Motor neuron (in vitro differentiated cells): ENCODE measurements around the gene SELENOF. TPM values are rescaled to one million over a fixed set of nuclear protein-coding genes. Genes with fewer than 3 reads are reported as not detected.

ENCODE experiments used
- ATAC-seq, 8 experiments: fragments of 200-7000 bp; cut with Tn5 transposase; replicated peaks in 6 of 8; 2 replicates each; pipeline ENCODE4 v1.8.0; 2021; ENCODE audit warnings: mild to moderate bottlenecking in 8 of 8, moderate library complexity in 8 of 8
- H3K27ac ChIP-seq, 2 donors: fragments of 250-450 bp; sonication (Bioruptor Pico); 2 replicates each; pipeline ENCODE4 v1.9.0; 2021; ENCODE audit warnings: antibody characterized with exemption in 2 of 2, mild to moderate bottlenecking in 2 of 2, moderate library complexity in 1 of 2
- H3K4me1 ChIP-seq, 2 donors: fragments of 250-450 bp; sonication (Bioruptor Pico); replicated peaks in 1 of 2; 2 replicates each; pipeline ENCODE4 v1.6.1; 2021; ENCODE audit warnings: antibody characterized with exemption in 2 of 2, mild to moderate bottlenecking in 2 of 2, moderate library complexity in 1 of 2
- H3K4me3 ChIP-seq, 5 donors: fragments of 250-450 bp; sonication (Bioruptor Pico); 2 replicates each; pipeline ENCODE4 v1.9.0; 2021; ENCODE audit warnings: antibody characterized with exemption in 5 of 5, mild to moderate bottlenecking in 5 of 5, moderate library complexity in 4 of 5
- WGBS, 10 experiments: fragments of 450-650 bp; shearing (Covaris generic); methylation state at CpG; one replicate each; pipeline ENCODE4 v1.0.0; 2022; 5-methylcytosine and 5-hydroxymethylcytosine counted together
- in situ Hi-C, 9 experiments: fragments of 400-800 bp; cut with MboI; loops; one replicate each; pipeline ENCODE4 v1.15.0; 2021; ENCODE audit warnings: low sequenced_read_pairs in 9 of 9, low pct_unique_long_range_greater_than_20kb in 2 of 9; ENCODE audit not compliant: unreplicated experiment in 9 of 9
- total RNA-seq, 8 experiments: library from RNA; unstranded; fragments of 300-600 nt; gene quantifications; 2 replicates each; pipeline versions ENCODE4 v1.2.3 to v1.2.4, GENCODE V29; 2022

The SELENOF gene
- total RNA-seq, 8 experiments from 2014 or later: 129 to 302 (median 173) TPM

DNA sequence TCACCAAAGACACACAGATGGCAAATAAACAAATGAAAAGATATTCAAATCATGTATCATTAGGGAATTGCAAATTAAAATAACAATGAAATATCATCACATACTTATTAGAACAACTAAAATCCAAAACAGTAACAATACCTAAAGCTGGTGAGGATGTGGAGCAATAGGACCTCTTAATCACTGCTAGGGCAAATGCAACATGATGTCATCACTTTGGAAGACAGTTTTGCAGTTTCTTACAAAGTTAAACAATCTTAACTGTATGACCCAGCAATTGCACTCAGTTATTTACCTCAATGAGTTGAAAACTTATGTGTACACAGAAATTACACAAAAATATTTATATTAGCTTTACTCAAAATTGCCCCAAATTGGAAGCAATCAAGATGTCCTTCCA lies 47.3 kb downstream of the SELENOF start:
- in situ Hi-C loops: no loop called here

DNA sequence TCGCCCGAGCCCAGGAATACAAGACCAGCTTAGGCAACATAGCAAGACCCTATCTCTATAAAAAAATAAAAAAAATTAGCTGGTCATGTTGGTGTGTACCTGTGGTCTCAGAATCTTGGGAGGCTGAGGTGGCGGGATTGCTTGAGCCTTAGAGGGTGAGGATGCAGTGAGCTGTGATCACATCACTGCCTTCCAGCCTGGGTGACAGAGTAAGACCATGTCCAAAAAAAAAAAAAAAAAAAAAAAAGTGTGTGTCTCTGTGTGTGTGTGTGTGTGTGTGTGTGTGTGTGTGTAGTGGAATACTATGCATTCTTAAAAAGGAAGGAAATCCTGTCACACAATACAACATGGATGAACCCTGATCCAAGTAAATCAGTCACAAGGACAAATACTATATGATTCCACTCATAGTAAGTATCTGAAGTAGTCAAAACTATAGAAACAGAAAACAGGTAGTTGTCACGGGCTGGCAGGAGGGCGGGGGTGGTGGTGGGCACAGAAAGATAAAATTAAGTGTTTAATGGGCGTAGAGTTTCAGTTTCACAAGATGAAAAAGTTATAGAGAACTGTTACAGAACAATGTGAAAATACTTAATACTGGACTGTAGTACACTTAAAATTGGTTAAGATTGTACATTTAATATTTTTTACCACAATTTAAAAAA lies 47.8 kb downstream of the SELENOF start:
- WGBS, 10 experiments: 45 to 100% (median 95%) methylated on average over 2 to 5 of the region's 6 CpGs
- in situ Hi-C loops: no loop called here
- Histone ChIP-seq H3K4me1 (no peaks in the 10 kb centered on the region), H3K4me3 (no peak overlapping the region), H3K27ac (no peak overlapping the region)
- no peak for ATAC-seq

More for the DNA sequence above, 47.3 kb downstream of the SELENOF start:
- ATAC-seq: no peak
- no peak overlapping the region for H3K27ac ChIP-seq
- no peak overlapping the region for H3K4me3 ChIP-seq
- H3K4me1 ChIP-seq: no peaks in the 10 kb centered on the region

- 72 to 100% (median 96%) methylated on average over 1 to 2 of the region's 2 CpGs for WGBS, 10 experiments
- Histone ChIP-seq H3K4me1 (no peaks in the 10 kb centered on the region), H3K27ac (no peak overlapping the region), H3K4me3 (no peak overlapping the region)
- peak in 1 of 8 experiments; percentile 51 for ATAC-seq
- in situ Hi-C loops: no loop called here
These were observed 51.0 kb downstream of the SELENOF start for GRCh38 chr1:86862920-86863319.

GRCh38 chr1:86861424-86861823 lies 52.5 kb downstream of the SELENOF start:
- Histone ChIP-seq H3K4me1 (no peaks in the 10 kb centered on the region), H3K4me3 (no peak overlapping the region), H3K27ac (no peak overlapping the region)
- in situ Hi-C loops: no loop called here
- 73 to 100% (median 100%) methylated on average over 1 of the region's 1 CpG; no CpG with 5 or more reads in 1 of the 10 experiments for WGBS, 10 experiments
- ATAC-seq: no peak

- no peak for ATAC-seq
- H3K4me1 ChIP-seq: no peaks in the 10 kb centered on the region
- H3K4me3 ChIP-seq: no peak overlapping the region
- no peak overlapping the region for H3K27ac ChIP-seq
- in situ Hi-C loops: no loop called here
- WGBS, 10 experiments: 92 to 100% (median 100%) methylated on average over 1 of the region's 1 CpG
These were observed 53.5 kb downstream of the SELENOF start for GRCh38 chr1:86860424-86860823.

GRCh38 chr1:86860020-86860419 lies 53.9 kb downstream of the SELENOF start:
- no peak overlapping the region for H3K27ac ChIP-seq
- in situ Hi-C loops: no loop called here
- 75 to 100% (median 96%) methylated on average over 2 of the region's 2 CpGs; no CpG with 5 or more reads in 1 of the 10 experiments for WGBS, 10 experiments
- ATAC-seq: no peak
- H3K4me1 ChIP-seq: no peaks in the 10 kb centered on the region
- no peak overlapping the region for H3K4me3 ChIP-seq

DNA sequence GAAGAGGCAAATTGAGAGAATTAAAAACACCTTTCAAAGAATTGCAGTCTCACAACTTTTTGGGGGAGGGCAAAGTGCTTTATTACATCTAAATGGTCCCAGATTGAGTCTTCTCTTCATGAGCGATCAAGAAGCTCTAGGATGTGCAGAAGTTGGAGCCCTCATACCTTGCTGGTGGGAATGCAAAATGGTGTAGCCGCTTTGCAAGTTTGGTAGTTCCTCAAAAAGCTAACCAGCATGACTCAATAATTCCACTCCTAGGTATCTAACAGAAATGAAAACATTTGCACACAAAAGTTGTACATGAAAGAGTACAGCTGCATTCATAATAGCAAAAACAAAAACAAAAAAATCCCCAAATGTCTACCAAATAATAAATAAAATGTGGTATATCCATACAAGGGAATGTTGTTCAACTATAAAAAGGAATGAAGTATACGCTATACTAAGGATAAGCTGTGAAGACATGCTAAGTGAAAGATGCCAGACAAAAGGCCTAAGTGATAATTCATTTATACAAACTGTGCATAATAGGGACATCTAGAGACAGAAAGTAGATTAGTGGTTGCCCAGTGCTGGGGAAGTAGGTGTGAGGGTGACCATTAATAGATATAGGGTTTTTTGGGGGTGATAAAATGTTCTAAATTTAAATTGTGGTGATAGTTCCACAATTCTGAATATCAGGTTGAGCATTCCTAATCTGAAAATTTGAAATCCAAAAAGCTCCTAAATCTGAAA lies 55.2 kb downstream of the SELENOF start:
- ATAC-seq: no peak
- Histone ChIP-seq H3K4me3 (no peak overlapping the region), H3K4me1 (no peaks in the 10 kb centered on the region), H3K27ac (no peak overlapping the region)
- 90 to 100% (median 100%) methylated on average over 1 to 3 of the region's 3 CpGs; no CpG with 5 or more reads in 1 of the 10 experiments for WGBS, 10 experiments
- in situ Hi-C loops: no loop called here

DNA sequence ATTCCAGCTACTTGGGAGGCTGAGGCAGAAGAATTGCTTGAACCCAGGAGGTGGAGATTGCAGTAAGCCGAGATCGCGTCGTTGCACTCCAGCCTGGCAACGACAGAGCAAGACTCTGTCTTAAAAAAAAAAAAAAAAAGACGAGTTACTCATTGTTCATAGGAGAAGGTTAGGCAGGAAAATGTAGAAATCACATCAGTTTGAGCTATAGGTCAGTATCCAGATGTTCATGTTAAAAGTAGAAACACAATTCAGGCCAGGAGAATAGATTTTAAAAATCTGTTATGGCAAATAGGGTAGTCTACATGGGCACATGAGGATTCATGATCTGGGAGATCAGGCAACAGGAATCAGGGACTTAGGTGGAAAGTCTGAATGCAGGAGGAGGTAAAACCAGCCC lies 57.7 kb downstream of the SELENOF start:
- Histone ChIP-seq H3K4me3 (no peak overlapping the region), H3K4me1 (no peaks in the 10 kb centered on the region), H3K27ac (no peak overlapping the region)
- 72 to 100% (median 93%) methylated on average over 1 to 6 of the region's 6 CpGs; no CpG with 5 or more reads in 1 of the 10 experiments for WGBS, 10 experiments
- in situ Hi-C loops: no loop called here
- no peak for ATAC-seq

DNA sequence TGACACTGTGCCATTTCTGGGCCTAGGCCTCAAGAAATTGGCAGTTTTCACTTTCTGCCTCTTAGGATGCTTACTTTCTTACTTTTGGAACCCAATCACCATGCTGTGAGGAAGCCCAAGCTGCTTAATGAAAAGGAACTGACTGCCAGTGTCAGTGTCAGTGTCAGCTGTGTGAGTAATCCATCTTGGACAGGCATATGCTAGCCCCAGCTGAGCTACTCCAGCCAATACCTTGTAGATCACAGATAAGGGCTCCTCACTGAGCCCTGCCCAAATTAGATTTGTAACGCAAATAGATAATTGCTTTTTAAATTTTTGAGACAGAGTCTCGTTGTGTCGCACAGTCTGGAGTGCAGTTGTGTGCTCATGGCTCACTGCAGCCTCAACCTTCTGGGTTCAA lies 59.6 kb downstream of the SELENOF start:
- no peaks in the 10 kb centered on the region for H3K4me1 ChIP-seq
- WGBS, 10 experiments: 89 to 100% (median 100%) methylated on average over 1 to 3 of the region's 3 CpGs; no CpG with 5 or more reads in 4 of the 10 experiments
- no peak overlapping the region for H3K27ac ChIP-seq
- no peak for ATAC-seq
- no peak overlapping the region for H3K4me3 ChIP-seq
- in situ Hi-C loops: no loop called here

DNA sequence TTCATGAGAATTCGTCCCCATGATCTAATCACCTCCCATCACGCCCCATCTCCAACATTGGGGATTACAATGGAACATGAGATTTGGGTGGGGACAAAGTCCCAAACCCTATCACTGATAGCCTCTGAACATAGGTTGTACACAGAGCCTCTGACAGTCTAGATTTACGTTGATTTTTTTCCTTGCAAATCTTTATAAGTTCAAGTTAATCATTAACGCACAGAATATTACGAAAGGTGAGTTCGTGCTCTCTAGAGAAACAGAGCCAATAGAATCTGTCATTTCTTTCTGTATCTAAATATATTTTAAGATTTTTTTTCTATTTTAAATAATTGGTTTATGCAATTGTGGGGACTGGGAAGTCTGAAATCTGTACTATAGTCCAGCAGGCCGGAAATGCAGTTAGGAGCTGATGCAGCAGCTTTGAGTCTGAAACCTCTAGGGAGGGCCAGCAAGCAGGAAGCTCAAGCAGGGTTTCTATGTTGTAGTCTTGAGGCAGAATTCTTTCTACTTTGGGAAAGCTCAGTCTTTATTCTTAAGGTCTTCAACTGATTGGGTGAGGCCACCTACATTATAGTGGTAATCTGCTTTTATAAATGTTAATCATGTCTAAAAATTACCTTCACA lies 61.0 kb downstream of the SELENOF start:
- WGBS, 10 experiments: 84 to 100% (median 94%) methylated on average over 2 to 7 of the region's 7 CpGs; no CpG with 5 or more reads in 1 of the 10 experiments
- H3K27ac ChIP-seq: no peak overlapping the region
- ATAC-seq: no peak
- no peaks in the 10 kb centered on the region for H3K4me1 ChIP-seq
- in situ Hi-C loops: no loop called here
- H3K4me3 ChIP-seq: no peak overlapping the region

DNA sequence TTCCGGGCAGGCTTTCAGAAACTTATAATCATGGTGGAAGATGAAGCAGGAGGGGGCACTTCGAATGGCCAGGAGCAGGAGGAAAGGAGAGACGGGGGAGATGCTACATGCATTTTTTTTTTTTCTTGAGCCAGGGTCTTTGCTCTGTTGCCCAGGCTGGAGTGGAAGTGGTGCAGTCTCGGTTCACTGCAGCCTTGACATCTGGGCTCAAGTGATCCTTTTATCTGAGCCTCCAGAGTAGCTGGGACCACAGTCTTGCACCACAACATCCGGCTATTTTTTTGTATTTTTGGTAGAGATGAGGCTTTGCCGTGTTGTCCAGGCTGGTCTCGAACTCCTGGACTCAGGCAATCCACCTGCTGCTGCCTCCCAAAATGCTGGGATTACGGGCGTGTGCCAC lies 61.6 kb downstream of the SELENOF start:
- 75 to 100% (median 92%) methylated on average over 2 to 9 of the region's 9 CpGs; no CpG with 5 or more reads in 3 of the 10 experiments for WGBS, 10 experiments
- in situ Hi-C loops: no loop called here
- ATAC-seq: no peak
- Histone ChIP-seq H3K4me3 (no peak overlapping the region), H3K4me1 (no peaks in the 10 kb centered on the region), H3K27ac (no peak overlapping the region)

DNA sequence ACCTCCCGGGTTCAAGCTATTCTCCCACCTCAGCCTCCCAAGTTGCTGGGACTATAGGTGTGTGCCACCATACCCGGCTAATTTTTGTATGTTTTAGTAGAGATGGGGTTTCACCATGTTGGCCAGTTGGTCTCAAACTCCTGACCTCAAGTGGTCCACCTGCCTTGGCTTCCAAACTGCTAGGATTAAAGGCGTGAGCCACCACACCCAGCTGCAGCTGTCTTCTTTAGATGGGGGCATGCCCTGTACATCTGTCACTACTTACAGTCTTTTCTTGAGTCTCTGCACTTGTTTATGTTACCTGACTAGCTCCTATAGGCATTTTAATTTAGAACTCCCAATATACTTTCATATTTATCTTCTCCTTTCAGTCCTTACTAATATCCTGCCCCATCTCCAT lies 64.2 kb downstream of the SELENOF start:
- Histone ChIP-seq H3K27ac (no peak overlapping the region), H3K4me3 (no peak overlapping the region), H3K4me1 (no peaks in the 10 kb centered on the region)
- no peak for ATAC-seq
- 20 to 100% (median 91%) methylated on average over 1 to 3 of the region's 3 CpGs; no CpG with 5 or more reads in 3 of the 10 experiments for WGBS, 10 experiments
- in situ Hi-C loops: loop anchor here in 3 of 9 experiments (25.0 kb wide), 2 partner anchors 113 to 238 kb away; no protein-coding TSS in a partner anchor

GRCh38 chr1:86848654-86849053 lies 65.3 kb downstream of the SELENOF start:
- Histone ChIP-seq H3K4me3 (no peak overlapping the region), H3K27ac (no peak overlapping the region), H3K4me1 (no peaks in the 10 kb centered on the region)
- in situ Hi-C loops: loop anchor here in 3 of 9 experiments (25.0 kb wide), 2 partner anchors 114 to 239 kb away; no protein-coding TSS in a partner anchor
- WGBS, 10 experiments: 17 to 100% (median 89%) methylated on average over 1 to 2 of the region's 2 CpGs; no CpG with 5 or more reads in 1 of the 10 experiments
- ATAC-seq: no peak
